ENCODE measurements around the gene MYL10. TPM values are rescaled to one million over a fixed set of nuclear protein-coding genes. Genes with fewer than 3 reads are reported as not detected.

MYL10 gene
- total and polyA plus RNA-seq, 2 of the 13 experiments (the other 11 are each of a cell fraction or from before 2014, with no cell fraction given): not detected

GRCh38 chr7:101626069-101626671 is 2.9 kb downstream of the MYL10 start:
- Histone ChIP-seq H4K20me1 (ENCODE audit: insufficient read depth, low read length) (no peaks in the 10 kb centered on the region), H3K4me3 (replicated peaks in 1 of 3; ENCODE audit: insufficient read depth in 1 of 3, low read depth in 2 of 3, low read length in 3 of 3) (no peak overlapping the region), H3K79me2 (ENCODE audit: insufficient read depth, low read length) (no peaks in the 10 kb centered on the region), H3K9me3 (ENCODE audit: low read length) (no peaks in the 10 kb centered on the region), H3K9ac (ENCODE audit: insufficient read depth, low read depth, low read length) (no peak overlapping the region), H3K27ac (ENCODE audit: extremely low read length, insufficient read depth, low read length) (no peak overlapping the region), H2AFZ (ENCODE audit: low read length) (no peak overlapping the region), H3K27me3 (ENCODE audit: control insufficient read depth in 1 of 2, insufficient read depth in 2 of 2, low read length in 2 of 2) (peaks cover 4 to 50% of the 10 kb centered on the region in 2 experiments; a peak in 3 of 5 replicates), H3K4me2 (ENCODE audit: low read depth, low read length) (no peak overlapping the region), H3K36me3 (replicated peaks in 1 of 2; ENCODE audit: control insufficient read depth in 1 of 2, insufficient read depth in 2 of 2, low read length in 2 of 2) (no peaks in the 10 kb centered on the region), H3K4me1 (ENCODE audit: insufficient read depth, low read length) (0 out of 2 replicates have a peak, but pooled peaks cover 4% of the 10 kb centered on the region)
- intact Hi-C loops (cut with micrococcal nuclease; ENCODE audit: unreplicated experiment) (no loop called here), in situ Hi-C loops (cut with HindIII; ENCODE audit: extremely low pct_ligation_motif_present, low pct_unique_long_range_greater_than_20kb) (no loop called here)
- ChIA-PET CTCF (ENCODE audit: low intra/inter-chr PET ratio, low total read pairs) (no interaction called here), POLR2A (no interaction called here)
- ATAC-seq: peak; percentile 46
- 9% methylated on average over 3 of the region's 15 CpGs for WGBS (ENCODE audit: low lambda C conversion rate)
- no TSS peak for BruUV-seq (replicated peaks)
- no peak for DNase-seq (ENCODE audit: low spot score)
- FAIRE-seq: no peak
- TF ChIP-seq ZNF432 (CRISPR knock-in tag; IDR thresholded peaks at IDR 0.05; ENCODE audit: borderline replicate concordance) (no peak), ZNF660 (CRISPR knock-in tag; IDR thresholded peaks at IDR 0.05; ENCODE audit: borderline replicate concordance, low read depth) (no peak), KAT7 (CRISPR knock-in tag; IDR thresholded peaks at IDR 0.05; ENCODE audit: borderline replicate concordance) (no peak), ZNF451 (CRISPR knock-in tag; IDR thresholded peaks at IDR 0.05) (no peak), GLI4 (CRISPR knock-in tag; IDR thresholded peaks at IDR 0.05; ENCODE audit: borderline replicate concordance) (no peak), KLF12 (CRISPR knock-in tag; IDR thresholded peaks at IDR 0.05; ENCODE audit: borderline replicate concordance) (no peak), NFATC3 (CRISPR knock-in tag; IDR thresholded peaks at IDR 0.05) (no peak), ZNF280B (CRISPR knock-in tag; IDR thresholded peaks at IDR 0.05; ENCODE audit: borderline replicate concordance) (no peak)

Measured in HepG2 (cell line).